Right lung (tissue), 5 donors: ENCODE measurements around the gene C19orf73. TPM values are rescaled to one million over a fixed set of nuclear protein-coding genes. Genes with fewer than 3 reads are reported as not detected.

Source experiments
- DNase-seq, 2 donors: peaks; one replicate each; pipeline ENCODE4 v3.0.0-alpha.2; 2013
- polyA plus RNA-seq, 5 donors: library from polyadenylated mRNA; unstranded; fragments of 120-200 nt; gene quantifications; one replicate each; pipeline versions ENCODE4 v1.2.1 to v1.2.3, GENCODE V29; 2013; ENCODE audit warnings: inconsistent platforms in 1 of 5, low replicate concordance in 1 of 5; ENCODE audit not compliant: insufficient read length in 5 of 5, insufficient read depth in 1 of 5

The C19orf73 gene
- polyA plus RNA-seq, 5 donors = 0.24 to 0.39 (median 0.28) TPM; not detected in 2

- no peak for DNase-seq
Observed at GRCh38 chr19:49071860-49072547, 46.9 kb downstream of the C19orf73 start.

- DNase-seq = no peak
Observed at GRCh38 chr19:49070416-49070815, 48.5 kb downstream of the C19orf73 start.

- no peak for DNase-seq
Observed at GRCh38 chr19:49069026-49069425, 49.9 kb downstream of the C19orf73 start.

Other genes starting within 250 kb of the C19orf73 start
- gene PPP1R15A, start 246.7 kb downstream of the C19orf73 start, polyA plus RNA-seq = 10 to 100 TPM; 38.6 to 72.3 (median 53.5) TPM
- 1 to 10 TPM in 3 of 5 donors, under 1 TPM in 2; 0.70 to 1.5 (median 1.3) TPM for gene TULP2, start 220.4 kb downstream of the C19orf73 start, polyA plus RNA-seq
- gene NUCB1, start 218.8 kb downstream of the C19orf73 start, polyA plus RNA-seq = 100 to 1,000 TPM; 137 to 239 (median 180) TPM
- 1 to 10 TPM in 4 of 5 donors, under 1 TPM in 1; 0.80 to 2.4 (median 1.6) TPM for gene DHDH, start 185.4 kb downstream of the C19orf73 start, polyA plus RNA-seq
- gene BAX, start 164.3 kb downstream of the C19orf73 start, polyA plus RNA-seq = 10 to 100 TPM; 41.9 to 96.2 (median 62.0) TPM
- 1,000 to 10,000 TPM; 1,127 to 1,622 (median 1,142) TPM for gene FTL, start 153.8 kb downstream of the C19orf73 start, polyA plus RNA-seq
- 10 to 100 TPM; 36.9 to 54.5 (median 44.4) TPM for gene GYS1, start 125.8 kb downstream of the C19orf73 start, polyA plus RNA-seq
- 10 to 100 TPM; 58.1 to 98.7 (median 76.1) TPM for gene RUVBL2, start 125.3 kb downstream of the C19orf73 start, polyA plus RNA-seq
- under 1 TPM in 1 of 5 donors, not detected in 4; 0.23 TPM for gene LHB, start 102.1 kb downstream of the C19orf73 start, polyA plus RNA-seq
- not detected for gene CGB3, start 94.8 kb downstream of the C19orf73 start, polyA plus RNA-seq
- not detected for gene CGB2, start 87.3 kb downstream of the C19orf73 start, polyA plus RNA-seq
- not detected for gene CGB1, start 82.2 kb downstream of the C19orf73 start, polyA plus RNA-seq
- under 1 TPM in 2 of 5 donors, not detected in 3; 0.30 to 0.59 TPM for gene CGB5, start 75.3 kb downstream of the C19orf73 start, polyA plus RNA-seq
- gene CGB8, start 70.0 kb downstream of the C19orf73 start, polyA plus RNA-seq = under 1 TPM in 1 of 5 donors, not detected in 4; 0.31 TPM
- gene CGB7, start 61.4 kb downstream of the C19orf73 start, polyA plus RNA-seq = under 1 TPM in 4 of 5 donors, not detected in 1; 0.22 to 0.41 (median 0.35) TPM
- 1 to 10 TPM in 3 of 5 donors, under 1 TPM in 2; 0.31 to 1.6 (median 1.1) TPM for gene NTF4, start 54.3 kb downstream of the C19orf73 start, polyA plus RNA-seq
- under 1 TPM; 0.04 to 0.18 (median 0.06) TPM for gene KCNA7, start 46.4 kb downstream of the C19orf73 start, polyA plus RNA-seq
- 100 to 1,000 TPM; 292 to 376 (median 365) TPM for gene SNRNP70, start 33.7 kb downstream of the C19orf73 start, polyA plus RNA-seq
- 10 to 100 TPM in 2 of 5 donors, 1 to 10 TPM in 3; 6.4 to 14.5 (median 8.3) TPM for gene LIN7B, start 4.8 kb downstream of the C19orf73 start, polyA plus RNA-seq
- gene PPFIA3, start 401 bp upstream of the C19orf73 start, polyA plus RNA-seq = 10 to 100 TPM in 1 of 5 donors, 1 to 10 TPM in 4; 4.7 to 10.4 (median 7.1) TPM
- gene HRC, start 36.3 kb upstream of the C19orf73 start, polyA plus RNA-seq = 10 to 100 TPM in 2 of 5 donors, 1 to 10 TPM in 3; 8.7 to 13.7 (median 9.8) TPM
- gene TRPM4, start 38.6 kb upstream of the C19orf73 start, polyA plus RNA-seq = 10 to 100 TPM; 11.5 to 31.7 (median 24.9) TPM
- gene SLC6A16, start 206.0 kb upstream of the C19orf73 start, polyA plus RNA-seq = 1 to 10 TPM; 2.7 to 5.3 (median 3.9) TPM
- 10 to 100 TPM; 35.1 to 50.8 (median 44.1) TPM for gene CD37, start 216.3 kb upstream of the C19orf73 start, polyA plus RNA-seq
- gene TEAD2, start 243.3 kb upstream of the C19orf73 start, polyA plus RNA-seq = 100 to 1,000 TPM; 105 to 138 (median 117) TPM
- 1 to 10 TPM; 2.4 to 5.0 (median 3.6) TPM for gene DKKL1, start 244.7 kb upstream of the C19orf73 start, polyA plus RNA-seq